PFSK-1 (cell line): ENCODE results near the gene ATP5F1A.

Experiments
- POLR2AphosphoS5 ChIP-seq: IDR thresholded peaks from 2 replicates; pipeline ENCODE4 v1.6.1; 2012; ENCODE audit warnings: low read depth, mild to moderate bottlenecking, control low read depth, low read length, moderate library complexity
- TAF1 ChIP-seq: IDR thresholded peaks from 2 replicates; pipeline ENCODE4 v1.6.1; 2012; ENCODE audit warnings: low read length, control low read depth, borderline replicate concordance; ENCODE audit not compliant: insufficient read depth

GRCh38 chr18:46037512-46038305 lies 60.4 kb downstream of the ATP5F1A start:
- TF ChIP-seq TAF1 (no peak), POLR2AphosphoS5 (no peak)
